ENCODE results near the gene MS4A6A.
"Not testable (repeated sequence)": the region's sequence is repeated elsewhere in the genome, so short reads cannot be mapped to it uniquely, and the experiment has no call there.

DNA sequence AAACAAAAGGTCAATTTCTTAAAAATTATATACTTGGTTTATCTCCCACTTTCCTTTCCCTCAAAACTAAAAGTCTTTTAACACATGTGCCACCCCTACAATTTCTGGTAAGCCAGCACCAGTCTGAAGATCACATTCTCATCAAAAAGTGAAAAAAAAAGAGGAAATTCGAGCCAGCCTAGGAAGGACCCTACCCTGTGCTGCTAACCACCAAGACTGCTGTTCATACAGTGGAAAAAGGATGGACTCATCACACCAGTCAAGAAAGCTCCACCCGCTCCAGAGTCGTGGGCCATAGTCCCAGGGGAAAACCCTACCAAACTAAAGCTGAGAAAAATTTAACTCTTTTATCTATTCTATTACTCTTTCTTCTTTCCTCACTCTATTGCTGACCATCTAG lies 5.6 kb upstream of the MS4A6A start:
- TF ChIP-seq, protein P1, sequence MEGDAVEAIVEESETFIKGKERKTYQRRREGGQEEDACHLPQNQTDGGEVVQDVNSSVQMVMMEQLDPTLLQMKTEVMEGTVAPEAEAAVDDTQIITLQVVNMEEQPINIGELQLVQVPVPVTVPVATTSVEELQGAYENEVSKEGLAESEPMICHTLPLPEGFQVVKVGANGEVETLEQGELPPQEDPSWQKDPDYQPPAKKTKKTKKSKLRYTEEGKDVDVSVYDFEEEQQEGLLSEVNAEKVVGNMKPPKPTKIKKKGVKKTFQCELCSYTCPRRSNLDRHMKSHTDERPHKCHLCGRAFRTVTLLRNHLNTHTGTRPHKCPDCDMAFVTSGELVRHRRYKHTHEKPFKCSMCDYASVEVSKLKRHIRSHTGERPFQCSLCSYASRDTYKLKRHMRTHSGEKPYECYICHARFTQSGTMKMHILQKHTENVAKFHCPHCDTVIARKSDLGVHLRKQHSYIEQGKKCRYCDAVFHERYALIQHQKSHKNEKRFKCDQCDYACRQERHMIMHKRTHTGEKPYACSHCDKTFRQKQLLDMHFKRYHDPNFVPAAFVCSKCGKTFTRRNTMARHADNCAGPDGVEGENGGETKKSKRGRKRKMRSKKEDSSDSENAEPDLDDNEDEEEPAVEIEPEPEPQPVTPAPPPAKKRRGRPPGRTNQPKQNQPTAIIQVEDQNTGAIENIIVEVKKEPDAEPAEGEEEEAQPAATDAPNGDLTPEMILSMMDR (IDR thresholded peaks at IDR 0.05): not testable (repeated sequence)
- not testable (repeated sequence) for TF ChIP-seq POLR2A (IDR thresholded peaks at IDR 0.05)
